ENCODE results near the gene CRYBG2. TPM values are rescaled to one million over a fixed set of nuclear protein-coding genes. Genes with fewer than 3 reads are reported as not detected.

CRYBG2 gene
- total and polyA plus RNA-seq, 10 of the 15 experiments (the other 5 are each of a cell fraction or from before 2014, with no cell fraction given) = 0.03 to 1.2 (median 0.11) TPM; not detected in 4

DNA sequence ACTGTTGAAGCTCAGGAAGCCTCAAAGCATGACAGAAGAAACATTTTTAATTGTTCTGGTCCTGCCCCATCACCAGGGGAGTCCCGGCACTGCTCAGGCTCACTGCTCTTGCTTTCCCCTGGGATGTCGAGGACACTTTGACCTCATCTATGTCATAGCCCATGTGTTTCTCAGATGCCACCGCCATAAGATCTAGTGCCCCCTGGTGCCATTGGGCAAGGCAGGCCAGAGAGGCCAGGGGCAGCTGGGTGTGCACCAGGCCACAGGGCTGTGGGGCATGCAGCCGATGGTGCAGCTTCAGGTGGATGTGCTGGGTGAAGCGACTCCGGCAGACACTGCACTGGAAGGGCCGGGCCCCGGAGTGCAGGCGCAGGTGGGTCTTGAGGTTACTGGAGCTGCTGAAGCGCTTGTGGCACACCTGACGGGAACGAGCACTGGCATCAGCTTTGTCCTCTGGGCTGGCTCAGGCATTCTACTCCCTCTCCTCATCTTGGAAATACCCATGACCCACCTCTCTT, 7.7 kb upstream of the CRYBG2 start (continued):
- TF ChIP-seq HDGF (IDR thresholded peaks at IDR 0.05) (no peak), POLR2AphosphoS2 (IDR thresholded peaks at IDR 0.05; ENCODE audit: low read depth, low read length) (no peak), STAT3 (IDR thresholded peaks at IDR 0.05; ENCODE audit: low read depth, low read length) (no peak)
- TF ChIP-seq, protein P1, sequence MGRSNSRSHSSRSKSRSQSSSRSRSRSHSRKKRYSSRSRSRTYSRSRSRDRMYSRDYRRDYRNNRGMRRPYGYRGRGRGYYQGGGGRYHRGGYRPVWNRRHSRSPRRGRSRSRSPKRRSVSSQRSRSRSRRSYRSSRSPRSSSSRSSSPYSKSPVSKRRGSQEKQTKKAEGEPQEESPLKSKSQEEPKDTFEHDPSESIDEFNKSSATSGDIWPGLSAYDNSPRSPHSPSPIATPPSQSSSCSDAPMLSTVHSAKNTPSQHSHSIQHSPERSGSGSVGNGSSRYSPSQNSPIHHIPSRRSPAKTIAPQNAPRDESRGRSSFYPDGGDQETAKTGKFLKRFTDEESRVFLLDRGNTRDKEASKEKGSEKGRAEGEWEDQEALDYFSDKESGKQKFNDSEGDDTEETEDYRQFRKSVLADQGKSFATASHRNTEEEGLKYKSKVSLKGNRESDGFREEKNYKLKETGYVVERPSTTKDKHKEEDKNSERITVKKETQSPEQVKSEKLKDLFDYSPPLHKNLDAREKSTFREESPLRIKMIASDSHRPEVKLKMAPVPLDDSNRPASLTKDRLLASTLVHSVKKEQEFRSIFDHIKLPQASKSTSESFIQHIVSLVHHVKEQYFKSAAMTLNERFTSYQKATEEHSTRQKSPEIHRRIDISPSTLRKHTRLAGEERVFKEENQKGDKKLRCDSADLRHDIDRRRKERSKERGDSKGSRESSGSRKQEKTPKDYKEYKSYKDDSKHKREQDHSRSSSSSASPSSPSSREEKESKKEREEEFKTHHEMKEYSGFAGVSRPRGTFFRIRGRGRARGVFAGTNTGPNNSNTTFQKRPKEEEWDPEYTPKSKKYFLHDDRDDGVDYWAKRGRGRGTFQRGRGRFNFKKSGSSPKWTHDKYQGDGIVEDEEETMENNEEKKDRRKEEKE (IDR thresholded peaks at IDR 0.05) = no peak

DNA sequence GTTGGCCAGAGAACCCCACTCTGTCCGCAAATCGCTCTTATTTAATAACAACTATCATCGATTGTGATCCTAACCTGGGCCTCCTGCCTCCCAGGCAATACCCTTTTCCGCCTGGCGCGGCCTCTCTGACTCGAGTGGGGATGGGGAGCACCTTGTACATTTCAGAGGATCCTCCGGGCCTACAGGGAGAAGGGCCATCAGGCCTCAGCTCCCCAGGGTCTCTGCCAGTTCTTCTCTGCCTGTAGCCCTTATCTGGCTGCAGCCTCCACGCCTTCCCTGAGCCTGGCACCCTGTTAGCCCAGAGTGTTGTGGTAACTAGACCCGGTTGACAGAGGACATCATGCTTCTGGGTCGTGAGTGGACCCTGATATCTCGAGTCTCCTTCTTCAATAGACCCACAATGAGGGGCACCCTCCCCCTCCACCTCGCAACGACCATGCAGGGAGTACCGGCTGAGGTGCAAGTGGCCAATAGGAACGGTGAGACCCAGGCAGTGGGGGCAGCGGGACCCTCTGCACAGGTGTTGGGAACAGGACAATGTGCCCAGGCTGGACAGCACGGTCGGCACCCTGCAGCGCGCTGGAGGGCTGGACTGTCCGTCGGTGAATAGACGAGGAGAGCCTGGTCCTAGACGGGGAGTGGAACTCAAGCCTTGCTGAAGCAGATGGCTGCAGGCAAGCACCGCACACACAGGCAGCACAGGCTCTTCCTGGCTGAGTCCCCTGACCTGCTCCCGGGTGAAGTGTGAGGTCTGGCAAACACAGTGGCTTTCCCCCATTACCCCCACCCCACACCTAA, 7.1 kb upstream of the CRYBG2 start:
- no TSS peak for BruUV-seq (replicated peaks)
- H3K36me3 ChIP-seq (ENCODE audit: control insufficient read depth in 2 of 2, insufficient read depth in 2 of 2, low read length in 1 of 2) = no peaks in the 10 kb centered on the region
- ATAC-seq (no peak), FAIRE-seq (no peak), DNase-seq (ENCODE audit: low read depth, low spot score) (no peak)
- intact Hi-C loops (cut with micrococcal nuclease; ENCODE audit: unreplicated experiment) (loop anchor here (10.0 kb wide), 1 partner anchor 54 kb away; the partner anchor contains the start of gene LIN28A), in situ Hi-C loops (cut with MboI) (no loop called here)
- H3K4me1 ChIP-seq (ENCODE audit: control insufficient read depth, insufficient read depth, low read length) = no peaks in the 10 kb centered on the region; the same call in 1 of the 2 replicates
- H4K20me1 ChIP-seq (ENCODE audit: control insufficient read depth, insufficient read depth) = no peaks in the 10 kb centered on the region
- H3K9ac ChIP-seq (ENCODE audit: control insufficient read depth, insufficient read depth, low read length) = no peak overlapping the region
- ChIA-PET POLR2A (no interaction called here), SMC1A (ENCODE audit: uncharacterized antibody, unreplicated experiment) (interaction anchor here (0.7 to 2.1 kb wide), 2 partner anchors 17 to 76 kb away, joined by 3 to 17 read pairs; no protein-coding TSS in a partner anchor), RAD21 (ENCODE audit: unreplicated experiment) (interaction anchor here (1.0 to 4.1 kb wide), 3 partner anchors 35 to 76 kb away, joined by 3 to 29 read pairs (median 9); no protein-coding TSS in a partner anchor), CTCF (interaction anchor here (1.6 to 5.6 kb wide), 4 partner anchors 13 to 74 kb away, joined by 5 to 89 read pairs (median 27); partner anchors contain the start of gene ZNF683)
- no peak overlapping the region for H3K4me3 ChIP-seq
- no peaks in the 10 kb centered on the region for H3K79me2 ChIP-seq (ENCODE audit: control insufficient read depth, insufficient read depth, low read length)
- no peak overlapping the region for H3K4me2 ChIP-seq (ENCODE audit: control insufficient read depth, insufficient read depth)
- H3K9me3 ChIP-seq (replicated peaks; ENCODE audit: control insufficient read depth, insufficient read depth, low read length) = no peaks in the 10 kb centered on the region
- H2AFZ ChIP-seq (ENCODE audit: control insufficient read depth, low read depth, low read length) = no peak overlapping the region
- WGBS (ENCODE audit: insufficient coverage, insufficient replicate concordance, low lambda C conversion rate, missing lambda C conversion rate) = 61% methylated on average over 27 of the region's 27 CpGs
- H3K27ac ChIP-seq (ENCODE audit: control insufficient read depth, insufficient read depth) = no peak overlapping the region
- peaks cover 4 to 5% of the 10 kb centered on the region in 2 experiments; a peak in 3 of 4 replicates for H3K27me3 ChIP-seq (replicated peaks in 1 of 2; ENCODE audit: control insufficient read depth in 2 of 2, insufficient read depth in 2 of 2, low read length in 1 of 2)
- TF ChIP-seq, protein P2, sequence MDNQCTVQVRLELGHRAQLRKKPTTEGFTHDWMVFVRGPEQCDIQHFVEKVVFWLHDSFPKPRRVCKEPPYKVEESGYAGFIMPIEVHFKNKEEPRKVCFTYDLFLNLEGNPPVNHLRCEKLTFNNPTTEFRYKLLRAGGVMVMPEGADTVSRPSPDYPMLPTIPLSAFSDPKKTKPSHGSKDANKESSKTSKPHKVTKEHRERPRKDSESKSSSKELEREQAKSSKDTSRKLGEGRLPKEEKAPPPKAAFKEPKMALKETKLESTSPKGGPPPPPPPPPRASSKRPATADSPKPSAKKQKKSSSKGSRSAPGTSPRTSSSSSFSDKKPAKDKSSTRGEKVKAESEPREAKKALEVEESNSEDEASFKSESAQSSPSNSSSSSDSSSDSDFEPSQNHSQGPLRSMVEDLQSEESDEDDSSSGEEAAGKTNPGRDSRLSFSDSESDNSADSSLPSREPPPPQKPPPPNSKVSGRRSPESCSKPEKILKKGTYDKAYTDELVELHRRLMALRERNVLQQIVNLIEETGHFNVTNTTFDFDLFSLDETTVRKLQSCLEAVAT (IDR thresholded peaks at IDR 0.05) = no peak
- TF ChIP-seq, protein P3, sequence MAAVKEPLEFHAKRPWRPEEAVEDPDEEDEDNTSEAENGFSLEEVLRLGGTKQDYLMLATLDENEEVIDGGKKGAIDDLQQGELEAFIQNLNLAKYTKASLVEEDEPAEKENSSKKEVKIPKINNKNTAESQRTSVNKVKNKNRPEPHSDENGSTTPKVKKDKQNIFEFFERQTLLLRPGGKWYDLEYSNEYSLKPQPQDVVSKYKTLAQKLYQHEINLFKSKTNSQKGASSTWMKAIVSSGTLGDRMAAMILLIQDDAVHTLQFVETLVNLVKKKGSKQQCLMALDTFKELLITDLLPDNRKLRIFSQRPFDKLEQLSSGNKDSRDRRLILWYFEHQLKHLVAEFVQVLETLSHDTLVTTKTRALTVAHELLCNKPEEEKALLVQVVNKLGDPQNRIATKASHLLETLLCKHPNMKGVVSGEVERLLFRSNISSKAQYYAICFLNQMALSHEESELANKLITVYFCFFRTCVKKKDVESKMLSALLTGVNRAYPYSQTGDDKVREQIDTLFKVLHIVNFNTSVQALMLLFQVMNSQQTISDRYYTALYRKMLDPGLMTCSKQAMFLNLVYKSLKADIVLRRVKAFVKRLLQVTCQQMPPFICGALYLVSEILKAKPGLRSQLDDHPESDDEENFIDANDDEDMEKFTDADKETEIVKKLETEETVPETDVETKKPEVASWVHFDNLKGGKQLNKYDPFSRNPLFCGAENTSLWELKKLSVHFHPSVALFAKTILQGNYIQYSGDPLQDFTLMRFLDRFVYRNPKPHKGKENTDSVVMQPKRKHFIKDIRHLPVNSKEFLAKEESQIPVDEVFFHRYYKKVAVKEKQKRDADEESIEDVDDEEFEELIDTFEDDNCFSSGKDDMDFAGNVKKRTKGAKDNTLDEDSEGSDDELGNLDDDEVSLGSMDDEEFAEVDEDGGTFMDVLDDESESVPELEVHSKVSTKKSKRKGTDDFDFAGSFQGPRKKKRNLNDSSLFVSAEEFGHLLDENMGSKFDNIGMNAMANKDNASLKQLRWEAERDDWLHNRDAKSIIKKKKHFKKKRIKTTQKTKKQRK (IDR thresholded peaks at IDR 0.05; ENCODE audit: low read depth, low read length) = no peak
- TF ChIP-seq, protein P4, sequence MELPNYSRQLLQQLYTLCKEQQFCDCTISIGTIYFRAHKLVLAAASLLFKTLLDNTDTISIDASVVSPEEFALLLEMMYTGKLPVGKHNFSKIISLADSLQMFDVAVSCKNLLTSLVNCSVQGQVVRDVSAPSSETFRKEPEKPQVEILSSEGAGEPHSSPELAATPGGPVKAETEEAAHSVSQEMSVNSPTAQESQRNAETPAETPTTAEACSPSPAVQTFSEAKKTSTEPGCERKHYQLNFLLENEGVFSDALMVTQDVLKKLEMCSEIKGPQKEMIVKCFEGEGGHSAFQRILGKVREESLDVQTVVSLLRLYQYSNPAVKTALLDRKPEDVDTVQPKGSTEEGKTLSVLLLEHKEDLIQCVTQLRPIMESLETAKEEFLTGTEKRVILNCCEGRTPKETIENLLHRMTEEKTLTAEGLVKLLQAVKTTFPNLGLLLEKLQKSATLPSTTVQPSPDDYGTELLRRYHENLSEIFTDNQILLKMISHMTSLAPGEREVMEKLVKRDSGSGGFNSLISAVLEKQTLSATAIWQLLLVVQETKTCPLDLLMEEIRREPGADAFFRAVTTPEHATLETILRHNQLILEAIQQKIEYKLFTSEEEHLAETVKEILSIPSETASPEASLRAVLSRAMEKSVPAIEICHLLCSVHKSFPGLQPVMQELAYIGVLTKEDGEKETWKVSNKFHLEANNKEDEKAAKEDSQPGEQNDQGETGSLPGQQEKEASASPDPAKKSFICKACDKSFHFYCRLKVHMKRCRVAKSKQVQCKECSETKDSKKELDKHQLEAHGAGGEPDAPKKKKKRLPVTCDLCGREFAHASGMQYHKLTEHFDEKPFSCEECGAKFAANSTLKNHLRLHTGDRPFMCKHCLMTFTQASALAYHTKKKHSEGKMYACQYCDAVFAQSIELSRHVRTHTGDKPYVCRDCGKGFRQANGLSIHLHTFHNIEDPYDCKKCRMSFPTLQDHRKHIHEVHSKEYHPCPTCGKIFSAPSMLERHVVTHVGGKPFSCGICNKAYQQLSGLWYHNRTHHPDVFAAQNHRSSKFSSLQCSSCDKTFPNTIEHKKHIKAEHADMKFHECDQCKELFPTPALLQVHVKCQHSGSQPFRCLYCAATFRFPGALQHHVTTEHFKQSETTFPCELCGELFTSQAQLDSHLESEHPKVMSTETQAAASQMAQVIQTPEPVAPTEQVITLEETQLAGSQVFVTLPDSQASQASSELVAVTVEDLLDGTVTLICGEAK (IDR thresholded peaks at IDR 0.05; ENCODE audit: borderline replicate concordance) = no peak
- TF ChIP-seq NBN (IDR thresholded peaks at IDR 0.05) = no peak

Data from GM12878 (cell line).